Measurements from ENCODE around the gene C2orf42.
"Not testable (repeated sequence)": the region's sequence is repeated elsewhere in the genome, so short reads cannot be mapped to it uniquely, and the experiment has no call there.

Gene C2orf42

DNA sequence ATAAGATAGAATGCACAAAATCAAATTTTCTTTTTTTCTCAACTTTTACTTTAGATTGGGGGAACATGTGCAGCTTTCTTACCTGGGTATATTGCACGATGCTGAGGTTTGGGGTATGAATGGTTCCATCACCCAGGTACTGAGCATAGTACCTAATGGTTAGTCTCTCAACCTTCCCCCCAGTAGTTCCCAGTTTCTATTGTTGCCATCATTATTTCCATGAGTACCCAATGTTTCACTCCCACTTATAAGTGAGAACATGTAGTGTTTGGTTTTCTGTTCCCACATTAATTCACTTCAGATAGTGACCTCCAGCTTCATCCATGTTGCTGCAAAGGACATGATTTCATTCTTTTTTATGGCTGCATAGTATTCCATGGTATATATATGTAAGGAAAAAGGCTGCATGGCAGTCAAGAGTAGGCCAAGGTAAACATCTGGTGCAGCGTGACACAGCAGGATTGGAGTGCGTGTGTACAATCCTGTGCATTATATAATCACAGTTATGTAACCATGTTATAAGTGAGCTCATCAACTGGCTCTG lies 10.5 kb upstream of the C2orf42 start:
- no peak for DNase-seq (ENCODE audit: low spot score)
- TF ChIP-seq, protein P1, sequence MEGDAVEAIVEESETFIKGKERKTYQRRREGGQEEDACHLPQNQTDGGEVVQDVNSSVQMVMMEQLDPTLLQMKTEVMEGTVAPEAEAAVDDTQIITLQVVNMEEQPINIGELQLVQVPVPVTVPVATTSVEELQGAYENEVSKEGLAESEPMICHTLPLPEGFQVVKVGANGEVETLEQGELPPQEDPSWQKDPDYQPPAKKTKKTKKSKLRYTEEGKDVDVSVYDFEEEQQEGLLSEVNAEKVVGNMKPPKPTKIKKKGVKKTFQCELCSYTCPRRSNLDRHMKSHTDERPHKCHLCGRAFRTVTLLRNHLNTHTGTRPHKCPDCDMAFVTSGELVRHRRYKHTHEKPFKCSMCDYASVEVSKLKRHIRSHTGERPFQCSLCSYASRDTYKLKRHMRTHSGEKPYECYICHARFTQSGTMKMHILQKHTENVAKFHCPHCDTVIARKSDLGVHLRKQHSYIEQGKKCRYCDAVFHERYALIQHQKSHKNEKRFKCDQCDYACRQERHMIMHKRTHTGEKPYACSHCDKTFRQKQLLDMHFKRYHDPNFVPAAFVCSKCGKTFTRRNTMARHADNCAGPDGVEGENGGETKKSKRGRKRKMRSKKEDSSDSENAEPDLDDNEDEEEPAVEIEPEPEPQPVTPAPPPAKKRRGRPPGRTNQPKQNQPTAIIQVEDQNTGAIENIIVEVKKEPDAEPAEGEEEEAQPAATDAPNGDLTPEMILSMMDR (IDR thresholded peaks at IDR 0.05; ENCODE audit: borderline replicate concordance, control extremely low read depth, extremely low read depth, insufficient read depth, missing control alignments) = no peak
- in situ Hi-C loops (cut with MboI; ENCODE audit: low sequenced_read_pairs, unreplicated experiment) = no loop called here

DNA sequence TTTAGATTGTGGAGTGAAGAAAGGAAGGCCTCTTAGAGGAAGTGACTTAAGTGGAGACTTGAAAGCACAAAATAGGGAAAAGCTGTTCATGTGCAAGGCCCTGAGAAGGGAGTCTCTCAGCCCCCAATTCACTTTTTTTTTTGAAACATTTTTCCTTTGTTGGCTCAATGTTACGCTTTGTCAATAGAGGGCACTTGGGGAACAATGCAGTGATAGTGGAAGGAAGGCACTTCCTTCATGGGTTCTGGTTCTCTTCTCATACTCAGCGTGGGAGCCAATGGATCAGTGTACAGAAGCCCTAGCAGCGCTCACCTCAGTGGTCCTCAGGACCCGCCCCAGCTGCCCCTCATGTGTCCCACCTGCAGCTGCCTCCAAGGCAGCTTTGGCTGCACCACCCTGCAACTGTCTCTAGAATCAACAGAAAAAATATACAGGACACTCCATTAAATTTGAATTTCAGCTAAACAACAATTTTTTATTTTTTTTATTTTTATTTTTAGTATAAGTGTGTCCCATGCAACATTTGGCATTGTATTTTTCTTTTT lies 8.6 kb upstream of the C2orf42 start:
- in situ Hi-C loops (cut with MboI; ENCODE audit: low sequenced_read_pairs, unreplicated experiment) = no loop called here
- TF ChIP-seq, protein P1 (IDR thresholded peaks at IDR 0.05; ENCODE audit: borderline replicate concordance, control extremely low read depth, extremely low read depth, insufficient read depth, missing control alignments) = no peak

DNA sequence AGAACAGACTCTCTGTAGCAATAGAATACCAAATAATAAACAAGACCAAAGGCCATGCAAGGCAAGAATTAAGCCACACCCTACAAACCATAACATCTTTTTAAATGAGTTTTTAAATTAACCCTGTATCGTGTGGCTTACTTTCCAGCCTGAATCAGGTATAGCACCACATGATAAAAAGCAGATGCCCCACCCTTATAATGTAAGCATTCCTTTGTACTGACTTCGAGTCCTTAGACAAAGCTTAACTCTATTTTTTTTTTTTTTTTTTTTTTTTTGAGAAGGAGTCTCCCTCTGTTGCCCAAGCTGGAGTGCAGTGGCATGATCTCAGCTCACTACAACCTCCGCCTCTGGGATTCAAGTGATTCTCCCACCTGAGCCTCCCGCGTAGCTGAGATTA lies 1.7 kb upstream of the C2orf42 start:
- TF ChIP-seq, protein P1 (IDR thresholded peaks at IDR 0.05; ENCODE audit: borderline replicate concordance, control extremely low read depth, extremely low read depth, insufficient read depth, missing control alignments) = no peak
- in situ Hi-C loops (cut with MboI; ENCODE audit: low sequenced_read_pairs, unreplicated experiment) = no loop called here
- DNase-seq (ENCODE audit: low spot score) = no peak

More for the DNA sequence above, 8.6 kb upstream of the C2orf42 start:
- no peak for DNase-seq (ENCODE audit: low spot score)

DNA sequence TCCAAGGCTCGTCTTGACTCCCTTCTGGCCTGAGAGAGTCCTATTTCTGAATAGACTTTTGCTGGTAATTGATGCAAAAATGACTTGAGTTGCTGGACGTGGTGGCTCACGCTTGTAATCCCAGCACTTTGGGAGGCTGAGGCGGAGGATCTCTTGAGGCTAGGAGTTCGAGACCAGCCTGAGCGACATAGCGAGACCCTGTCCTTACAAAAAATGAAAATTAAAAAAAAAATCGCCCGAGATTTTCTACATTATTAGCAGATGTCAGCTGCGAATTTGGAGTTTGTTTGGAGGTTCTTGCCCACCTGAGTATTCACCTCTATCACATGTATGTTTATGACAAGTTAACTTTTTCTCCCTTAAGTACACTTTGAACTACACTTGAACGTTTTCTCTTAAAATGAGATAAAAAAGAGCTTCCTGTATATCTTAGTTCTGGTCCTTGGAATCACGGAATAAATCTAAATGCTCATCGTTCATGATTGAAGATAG lies 471 bp upstream of the C2orf42 start:
- TF ChIP-seq, protein P1 (IDR thresholded peaks at IDR 0.05; ENCODE audit: borderline replicate concordance, control extremely low read depth, extremely low read depth, insufficient read depth, missing control alignments) = no peak
- no peak for DNase-seq (ENCODE audit: low spot score)
- in situ Hi-C loops (cut with MboI; ENCODE audit: low sequenced_read_pairs, unreplicated experiment) = no loop called here

DNA sequence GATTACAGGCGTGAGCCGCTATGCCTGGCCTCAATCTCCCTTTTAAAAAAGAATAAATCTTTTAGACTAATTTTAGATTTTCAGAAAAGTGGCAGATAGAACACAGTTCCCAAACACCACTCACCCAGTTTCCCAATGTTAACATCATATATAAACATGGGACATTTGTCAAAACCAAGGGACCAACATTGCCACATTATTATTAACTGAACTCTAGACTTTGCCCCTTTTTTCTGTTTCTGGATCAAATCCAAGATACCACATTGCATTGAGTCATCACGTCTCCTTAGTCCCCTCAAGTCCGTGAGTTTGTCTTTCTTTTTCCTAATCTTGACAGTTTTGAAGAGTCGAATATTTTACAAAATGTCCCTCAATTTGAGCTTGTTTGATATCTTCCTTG lies 2.4 kb downstream of the C2orf42 start:
- DNase-seq (ENCODE audit: low spot score) = no peak
- TF ChIP-seq, protein P1 (IDR thresholded peaks at IDR 0.05; ENCODE audit: borderline replicate concordance, control extremely low read depth, extremely low read depth, insufficient read depth, missing control alignments) = no peak
- in situ Hi-C loops (cut with MboI; ENCODE audit: low sequenced_read_pairs, unreplicated experiment) = no loop called here

DNA sequence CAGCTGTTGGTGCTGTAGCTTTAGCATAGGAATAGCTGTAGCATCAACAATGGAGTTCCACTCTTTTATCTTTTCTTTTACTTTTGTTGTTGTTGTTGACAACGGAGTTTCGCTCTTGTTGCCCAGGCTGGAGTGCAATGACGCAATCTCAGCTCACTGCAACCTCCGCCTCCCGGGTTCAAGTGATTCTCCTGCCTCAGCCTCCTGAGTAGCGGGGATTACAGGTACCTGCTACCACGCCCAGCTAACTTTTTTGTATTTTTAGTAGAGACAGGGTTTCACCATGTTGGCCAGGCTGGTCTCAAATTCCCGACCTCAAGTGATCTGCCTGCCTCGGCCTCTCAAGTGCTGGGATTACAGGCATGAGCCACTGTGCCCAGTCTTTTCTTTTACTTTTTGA lies 3.6 kb downstream of the C2orf42 start:
- in situ Hi-C loops (cut with MboI; ENCODE audit: low sequenced_read_pairs, unreplicated experiment); DNase-seq (ENCODE audit: low spot score): not testable (repeated sequence)

DNA sequence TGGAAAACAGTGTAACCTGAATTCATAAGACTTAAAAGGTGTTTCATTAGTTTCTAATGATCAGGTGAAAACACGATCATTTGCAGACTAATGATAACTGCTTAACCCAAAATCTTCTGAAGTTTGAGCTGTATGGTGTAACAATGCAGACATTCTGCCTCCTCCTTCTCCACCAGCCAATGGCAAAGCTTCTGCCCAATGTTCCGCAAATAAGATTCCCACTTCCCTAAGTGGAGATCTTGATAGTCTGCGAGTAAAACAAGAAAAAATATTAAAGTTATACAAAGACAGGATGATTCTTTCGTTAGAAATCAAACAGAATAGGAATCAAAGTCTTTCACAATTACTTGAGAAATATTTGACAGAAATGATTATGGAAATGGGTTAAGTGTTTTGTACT lies 8.1 kb downstream of the C2orf42 start:
- no peak for DNase-seq (ENCODE audit: low spot score)
- in situ Hi-C loops (cut with MboI; ENCODE audit: low sequenced_read_pairs, unreplicated experiment) = no loop called here
- TF ChIP-seq, protein P1 (IDR thresholded peaks at IDR 0.05; ENCODE audit: borderline replicate concordance, control extremely low read depth, extremely low read depth, insufficient read depth, missing control alignments) = no peak

All from GM13976 (cell line).